Hematopoietic multipotent progenitor cell (in vitro differentiated cells): ENCODE measurements around the gene CFAP57. TPM values are rescaled to one million over a fixed set of nuclear protein-coding genes. Genes with fewer than 3 reads are reported as not detected.

Experiments
- DNase-seq, 3 donors: peaks; one replicate each; pipeline ENCODE4 v3.0.0-alpha.2; 2011 to 2015; ENCODE audit warnings: low read depth in 2 of 3, low spot score in 2 of 3
- total RNA-seq: library from RNA; depleted of rRNA; stranded (reverse); fragments of >200 nt; gene quantifications from one replicate; pipeline ENCODE4 v1.2.3, GENCODE V29; 2012

Gene CFAP57
- total RNA-seq, 1 donor: under 0.01 TPM

DNA sequence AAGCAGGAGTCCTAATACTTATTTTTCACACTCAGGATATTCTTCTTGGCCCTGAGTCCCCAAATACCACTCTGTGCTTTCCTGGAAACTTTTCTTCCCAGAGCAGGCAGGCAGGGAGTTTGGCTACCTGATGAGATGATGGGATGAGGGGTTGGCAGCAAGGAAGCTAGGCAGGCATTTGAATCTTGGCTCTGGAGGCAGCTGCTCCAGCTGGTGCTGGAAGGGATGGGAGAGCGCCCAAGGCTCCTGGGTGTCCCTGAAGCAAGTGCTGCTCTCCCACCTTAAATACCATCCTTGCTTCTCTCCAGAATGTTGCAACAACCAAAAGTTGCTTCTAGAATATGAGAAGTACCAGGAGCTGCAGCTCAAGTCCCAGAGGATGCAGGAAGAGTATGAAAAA is 49.7 kb downstream of the CFAP57 start:
- no peak for DNase-seq

DNA sequence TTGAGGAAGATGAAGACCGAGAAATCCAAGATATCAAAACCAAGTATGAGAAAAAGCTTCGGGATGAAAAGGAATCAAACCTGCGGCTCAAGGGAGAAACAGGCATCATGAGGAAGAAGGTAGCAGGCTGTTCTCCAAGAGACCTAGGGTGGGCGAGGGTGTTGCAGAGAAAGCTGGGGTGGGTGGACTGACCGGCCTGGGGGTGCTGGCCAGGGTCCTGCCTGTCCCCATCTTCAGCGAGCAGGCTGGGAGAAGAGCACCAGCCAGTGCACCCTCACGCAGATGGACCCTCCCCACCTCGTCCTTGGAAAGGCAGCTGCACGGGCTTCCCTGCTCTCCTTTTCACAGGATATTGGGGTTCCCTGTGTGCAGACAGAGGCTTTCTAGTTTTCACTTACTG is 50.7 kb downstream of the CFAP57 start:
- no peak for DNase-seq

- DNase-seq: no peak
Measured at GRCh38 chr1:43225168-43225567, 53.0 kb downstream of the CFAP57 start.

- DNase-seq: peak; percentile 65 to 87 (median 77)
Measured at GRCh38 chr1:43227143-43227764, 55.1 kb downstream of the CFAP57 start.

DNA sequence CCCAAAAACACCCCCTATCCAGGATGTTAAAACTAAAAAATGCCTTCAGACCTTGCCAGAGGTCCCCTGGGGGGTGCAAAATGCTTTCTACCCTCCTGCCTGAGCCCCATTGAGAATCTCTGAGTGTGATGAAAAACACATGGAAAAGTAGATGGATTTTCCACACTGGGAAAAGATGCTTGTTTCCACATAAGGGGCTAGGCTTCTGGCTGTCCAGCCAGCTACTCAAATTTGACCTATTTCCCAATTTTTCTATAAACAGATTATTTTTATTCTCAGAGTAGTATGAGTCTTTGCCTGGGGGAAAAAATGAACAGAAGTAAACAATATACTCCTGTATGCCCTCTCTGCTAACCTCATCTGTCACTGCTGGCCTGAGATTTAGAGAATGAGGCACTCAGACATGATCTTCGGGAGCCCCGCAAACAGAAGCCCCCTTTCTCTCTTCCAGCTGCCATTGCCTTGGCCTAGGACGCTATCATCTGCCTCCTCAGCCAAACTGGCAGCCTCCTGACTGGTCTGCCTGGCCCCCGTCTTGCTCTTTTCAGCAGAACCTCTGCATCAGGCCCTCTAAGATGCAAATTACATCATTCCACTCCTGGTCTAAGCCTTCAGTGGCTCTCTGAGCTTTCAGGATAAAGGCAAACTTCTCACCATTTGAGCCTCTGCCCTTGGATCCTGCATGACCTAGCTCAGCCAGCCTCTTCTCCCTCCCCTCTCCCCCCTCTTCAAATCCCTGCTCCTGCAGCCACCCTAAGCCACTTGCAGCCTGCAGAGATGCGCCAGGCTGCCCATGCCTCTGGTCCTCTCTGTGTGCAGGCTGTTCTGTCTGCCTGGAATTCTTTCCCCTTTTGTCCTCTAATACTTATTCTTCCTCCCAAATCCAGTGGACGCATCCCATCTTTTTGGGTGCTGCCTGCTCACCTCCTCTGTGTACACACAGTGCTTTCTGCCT is 58.0 kb downstream of the CFAP57 start:
- DNase-seq: no peak

DNA sequence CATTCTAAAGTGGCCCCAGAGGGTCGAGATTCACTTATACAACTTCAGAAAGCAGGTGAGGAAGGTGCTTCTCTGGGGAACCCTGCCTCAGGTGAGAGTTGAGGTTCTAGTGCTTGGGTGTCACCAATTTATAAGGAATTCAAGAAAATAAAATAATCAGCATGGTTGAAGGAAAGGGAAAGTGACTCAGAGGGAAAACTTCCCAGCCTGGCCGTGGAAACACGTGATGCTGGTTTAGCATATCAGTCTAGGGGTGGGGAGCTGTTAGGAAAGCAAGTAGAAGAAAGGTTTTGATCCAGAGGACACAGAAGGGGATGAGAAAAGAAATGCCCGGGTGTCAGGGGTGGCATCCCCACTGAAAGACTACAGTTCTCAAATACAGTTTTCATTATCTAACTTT is 59.9 kb downstream of the CFAP57 start:
- no peak for DNase-seq

GRCh38 chr1:43232482-43232881 is 60.4 kb downstream of the CFAP57 start:
- no peak for DNase-seq

- no peak for DNase-seq
Measured at GRCh38 chr1:43233631-43234030, 61.5 kb downstream of the CFAP57 start.

GRCh38 chr1:43234267-43234666 is 62.1 kb downstream of the CFAP57 start:
- no peak for DNase-seq

DNA sequence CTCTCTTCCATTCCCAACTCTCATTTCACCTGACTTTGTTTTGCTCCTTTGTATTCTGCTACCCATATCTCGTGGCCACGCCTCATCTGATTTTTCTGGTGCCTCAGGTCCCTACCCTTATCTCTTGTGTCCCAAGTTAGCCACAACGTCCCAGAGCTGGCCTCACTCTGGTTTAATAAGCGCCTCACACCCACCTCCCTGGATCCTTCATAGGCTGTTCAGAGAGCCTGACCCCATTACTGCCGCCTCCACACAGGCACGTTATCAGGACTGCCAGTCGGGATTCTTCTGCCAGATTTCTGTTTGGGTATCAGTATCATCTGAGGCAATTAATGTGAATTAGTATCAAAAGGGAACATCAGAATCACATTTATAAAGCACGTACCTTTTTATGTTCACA is 62.9 kb downstream of the CFAP57 start:
- no peak for DNase-seq

DNA sequence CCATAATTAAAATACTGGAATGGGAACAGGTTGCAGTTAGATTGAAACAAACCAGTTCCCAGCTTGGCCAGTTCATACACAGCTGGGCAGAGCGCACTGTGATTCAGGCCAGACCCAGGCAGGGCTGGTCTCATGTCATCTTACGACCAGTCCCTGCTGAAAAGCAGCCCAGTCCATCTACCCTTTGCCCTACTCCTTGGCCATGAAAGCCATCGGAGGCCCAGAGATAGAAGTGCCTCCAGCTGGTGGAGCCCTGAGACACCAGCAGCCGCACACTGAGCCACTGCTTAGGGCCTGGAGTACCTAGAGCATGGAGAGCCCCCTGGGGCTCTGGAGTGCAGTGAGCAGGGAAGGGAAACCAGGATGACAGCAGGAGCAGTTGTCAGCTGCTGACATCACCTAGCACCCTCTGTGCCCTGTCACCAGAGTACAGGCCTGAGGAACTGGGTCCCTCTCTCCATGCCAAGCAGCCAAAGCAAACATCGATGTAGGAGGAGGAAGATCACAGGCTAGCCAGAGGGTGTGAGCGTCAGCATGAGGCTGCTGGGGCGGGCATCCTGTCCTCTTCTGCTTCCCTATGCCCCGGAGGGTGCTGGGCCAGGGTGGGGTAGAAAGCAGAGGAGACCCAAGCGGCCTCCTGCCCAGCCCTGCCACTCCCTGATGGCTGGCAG is 63.5 kb downstream of the CFAP57 start:
- DNase-seq: no peak

- no peak for DNase-seq
Measured at GRCh38 chr1:43237121-43237520, 65.0 kb downstream of the CFAP57 start.

GRCh38 chr1:43238085-43238484 is 66.0 kb downstream of the CFAP57 start:
- DNase-seq: peak in 2 of 3 donors; percentile 51 to 73

GRCh38 chr1:43238991-43239469 is 66.9 kb downstream of the CFAP57 start:
- no peak for DNase-seq

GRCh38 chr1:43239484-43239883 is 67.4 kb downstream of the CFAP57 start:
- peak in 1 of 3 donors; percentile 68 for DNase-seq

- no peak for DNase-seq
Measured at GRCh38 chr1:43241413-43241836, 69.3 kb downstream of the CFAP57 start.

DNA sequence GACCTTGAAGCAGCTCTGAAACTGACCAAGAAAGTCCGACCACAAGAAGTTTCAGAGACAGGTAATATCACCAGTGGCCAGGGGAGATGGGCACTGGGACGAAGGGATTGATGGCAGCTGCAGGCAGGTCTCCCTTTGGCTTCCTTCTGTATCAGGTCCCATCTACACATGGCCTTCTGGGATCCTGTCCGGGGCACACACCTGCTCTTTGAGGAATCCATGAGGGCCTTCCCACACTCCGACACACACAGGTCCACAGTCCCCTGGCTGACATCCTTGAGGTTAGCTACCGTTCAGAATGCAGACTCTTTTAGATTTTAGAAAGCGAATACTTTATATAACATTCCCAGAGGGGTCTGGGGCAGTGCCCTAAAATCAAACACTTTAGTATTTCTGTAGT is 71.2 kb downstream of the CFAP57 start:
- no peak for DNase-seq

DNA sequence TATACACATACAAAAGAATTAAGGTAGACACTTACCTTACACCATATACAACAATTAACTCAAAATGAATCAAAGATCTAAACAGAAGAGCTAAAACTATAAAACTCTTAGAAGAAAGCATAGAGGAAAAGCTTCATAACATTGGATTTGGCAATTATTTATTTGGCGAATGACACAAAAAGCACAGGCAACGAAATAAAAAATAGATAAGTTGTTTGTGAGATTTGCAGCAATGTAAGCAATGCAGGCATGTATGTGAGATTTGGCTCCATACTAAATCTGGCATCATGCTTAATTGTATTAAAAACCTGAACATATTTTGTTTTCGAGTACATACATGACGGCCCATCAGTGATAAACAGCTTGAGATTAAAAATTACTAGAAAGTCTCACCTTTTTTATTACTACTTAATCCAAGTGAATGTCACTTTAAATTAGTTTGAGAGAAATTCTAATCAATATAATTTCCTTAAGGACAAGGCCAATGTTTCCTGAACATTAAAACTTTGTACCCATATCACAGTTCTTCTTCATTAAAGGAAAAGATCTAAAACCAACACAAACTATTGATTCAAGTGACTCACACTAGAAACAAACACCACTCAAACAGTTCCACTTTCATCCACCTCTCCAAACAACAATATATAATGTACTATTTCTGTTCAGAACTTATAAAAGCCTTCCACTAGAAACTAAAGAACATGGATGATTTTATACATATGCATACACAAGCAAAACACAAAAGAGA is 74.5 kb downstream of the CFAP57 start:
- DNase-seq: no peak

- no peak for DNase-seq
Measured at GRCh38 chr1:43247256-43247921, 75.3 kb downstream of the CFAP57 start.

DNA sequence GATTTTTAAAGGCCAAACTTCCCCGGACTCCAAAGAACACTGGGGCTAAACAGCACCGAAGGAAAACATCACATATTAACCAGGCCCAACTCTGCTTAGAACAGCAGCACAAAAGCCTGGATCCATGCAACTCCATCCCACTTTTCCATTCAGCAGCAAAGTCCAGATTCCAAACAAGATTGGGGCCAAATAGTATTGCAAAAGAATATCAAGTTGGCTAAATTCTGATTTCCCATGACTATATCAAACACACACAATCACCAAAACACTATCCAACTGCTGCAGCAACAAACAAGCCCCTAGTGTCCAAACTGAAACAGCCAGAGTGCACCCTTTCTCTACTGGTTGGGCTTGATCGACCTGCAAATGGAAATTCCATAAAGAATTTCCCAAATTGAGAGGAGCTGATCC is 78.2 kb downstream of the CFAP57 start:
- no peak for DNase-seq
